SKM-1 treated with dmso at 0.1 percent for 144 hours (cell line): Measurements from ENCODE around the gene ATG3.
"Not testable (repeated sequence)": the region's sequence is repeated elsewhere in the genome, so short reads cannot be mapped to it uniquely, and the experiment has no call there.

Experiments
- DNase-seq: peaks from one replicate; lab custom pipeline; 2025; ENCODE audit not compliant: unreplicated experiment; lab: John Stamatoyannopoulos, UW

The ATG3 gene

DNA sequence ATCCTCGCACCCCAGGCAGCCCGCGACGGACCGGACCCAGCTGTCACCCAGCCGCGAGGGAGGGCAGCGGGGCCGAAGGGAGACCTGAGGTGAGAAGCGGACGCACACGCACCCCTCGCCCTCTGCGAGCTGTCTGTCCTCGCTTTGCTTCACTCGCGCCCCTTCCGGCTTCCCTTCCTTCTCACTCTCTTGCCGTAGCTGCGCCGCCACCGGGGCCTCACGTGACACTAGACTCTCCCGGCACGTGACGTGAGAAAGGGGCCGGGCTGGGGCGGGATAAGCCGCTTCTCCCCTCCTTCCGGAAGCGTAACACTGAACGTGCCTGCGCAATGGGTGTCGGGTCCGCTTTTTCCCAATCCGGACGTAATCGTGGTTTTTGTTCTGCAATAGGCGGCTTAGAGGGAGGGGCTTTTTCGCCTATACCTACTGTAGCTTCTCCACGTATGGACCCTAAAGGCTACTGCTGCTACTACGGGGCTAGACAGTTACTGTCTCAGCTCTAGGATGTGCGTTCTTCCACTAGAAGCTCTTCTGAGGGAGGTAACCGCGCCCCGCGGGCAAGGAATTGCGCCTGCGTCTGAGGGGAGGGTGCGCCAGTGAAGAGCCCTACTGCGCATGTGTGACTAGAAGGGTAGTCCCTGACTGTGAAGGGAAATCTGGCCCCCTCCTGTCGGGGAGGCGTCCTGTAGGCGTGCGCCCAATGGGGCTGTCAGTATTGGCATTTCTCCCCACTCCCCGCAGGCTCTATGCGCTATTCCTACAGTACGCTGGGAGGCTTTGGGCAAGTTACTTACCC lies at the start of gene ATG3, which contains the start of gene SLC35A5:
Gene ATG3 (minus strand): TSS at position 229 of the 796 bp plus-strand sequence. CDS start 434 bp downstream, outside the sequence.
Gene SLC35A5 (plus strand): TSS at position 312 of the 796 bp plus-strand sequence. CDS start 1,359 bp downstream, outside the sequence.
- peak; percentile 97 for DNase-seq

DNA sequence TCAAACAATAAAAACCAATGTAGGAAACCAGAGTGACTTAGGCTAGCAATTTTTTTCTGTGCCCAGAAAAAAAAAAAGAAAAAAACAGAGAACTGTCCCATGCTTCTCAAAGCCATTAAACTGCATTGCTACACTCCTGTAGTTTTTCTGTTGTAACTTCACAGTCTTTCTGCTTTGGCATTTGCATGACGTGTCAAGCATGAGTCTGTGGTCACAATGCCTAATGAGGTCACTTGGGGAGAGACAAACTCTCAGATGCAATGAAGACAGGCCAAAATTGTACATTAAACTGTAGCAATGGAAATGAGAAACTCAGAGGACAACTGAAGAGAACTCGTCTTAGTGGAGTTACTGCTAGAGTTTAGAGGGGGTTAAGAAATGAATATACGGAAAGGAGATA lies 48.4 kb upstream of the ATG3 start:
- no peak for DNase-seq

DNA sequence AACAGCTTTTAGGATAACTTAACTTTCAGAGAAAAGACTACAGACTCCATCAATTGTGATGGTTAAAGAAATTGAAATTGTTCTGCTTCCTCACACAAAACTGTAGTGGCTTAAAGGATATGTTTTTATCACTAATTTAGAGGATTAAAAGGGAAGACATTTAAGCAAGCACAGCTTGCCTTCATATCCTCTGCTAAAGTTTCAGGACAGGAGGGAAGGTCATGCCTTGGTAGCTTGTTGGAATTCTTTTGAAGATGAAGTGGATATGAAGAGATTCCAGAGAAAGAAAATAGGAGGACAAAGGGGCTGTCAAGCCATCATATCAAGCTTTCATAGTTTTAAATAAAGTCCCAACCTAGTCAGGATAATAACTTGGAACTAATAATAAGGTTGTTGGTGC lies 46.1 kb upstream of the ATG3 start:
- DNase-seq: no peak

DNA sequence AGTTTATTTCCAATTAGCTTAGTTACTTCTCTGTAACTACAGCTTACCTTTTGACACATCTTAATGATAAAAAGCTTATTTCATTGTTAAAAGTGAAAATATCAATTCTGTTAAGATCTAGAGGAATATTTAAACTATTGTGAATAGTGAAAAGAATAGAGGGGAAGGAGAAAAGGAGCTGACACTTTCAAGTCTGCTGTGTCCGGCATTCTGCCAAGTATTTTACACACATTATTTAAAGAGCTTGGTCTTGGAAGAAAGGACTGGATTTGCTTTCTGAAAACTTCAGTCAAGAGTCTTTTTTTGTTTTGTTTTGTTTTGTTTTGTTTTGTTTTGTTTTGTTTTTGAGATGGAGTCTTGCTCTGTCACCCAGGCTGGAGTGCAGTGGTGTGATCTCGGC lies 44.3 kb upstream of the ATG3 start:
- DNase-seq: no peak

DNA sequence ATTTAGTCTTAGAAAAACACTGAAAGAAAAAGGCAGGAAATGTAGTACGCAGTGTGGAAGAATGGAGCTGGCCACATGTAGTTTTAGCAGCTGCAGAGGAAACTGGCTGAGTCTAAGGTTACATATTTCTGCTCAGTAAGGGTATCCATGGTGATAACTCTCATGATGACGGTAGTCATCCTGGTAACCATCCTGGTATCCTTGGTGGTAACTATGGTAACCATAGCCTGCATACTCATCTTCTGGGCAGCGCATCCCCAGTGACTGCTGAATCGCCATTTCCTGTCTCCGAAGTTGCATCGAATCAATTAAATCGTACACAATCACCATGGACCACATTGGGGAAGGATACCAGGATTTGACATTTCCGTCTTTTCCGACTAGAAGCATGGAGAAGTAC lies 43.5 kb upstream of the ATG3 start:
- no peak for DNase-seq

DNA sequence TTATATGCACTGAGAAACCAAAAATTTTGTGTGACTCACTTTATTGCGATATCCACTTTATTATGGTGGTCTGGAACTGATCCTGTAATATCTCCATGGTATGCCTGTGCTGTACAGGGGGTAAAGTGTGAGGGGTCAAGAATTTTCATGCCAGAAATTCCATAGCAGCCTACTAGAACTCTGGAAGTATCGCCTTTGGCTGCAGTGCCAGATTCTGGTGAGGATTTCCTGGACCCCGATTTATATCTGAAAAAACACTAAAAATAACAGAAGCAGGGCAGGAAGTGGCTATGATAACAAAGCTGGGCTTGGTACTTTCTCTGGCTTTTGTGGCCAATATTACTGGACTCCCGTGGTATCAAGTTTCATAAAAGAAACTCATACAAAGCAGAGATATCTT lies 42.8 kb upstream of the ATG3 start:
- DNase-seq: no peak

DNA sequence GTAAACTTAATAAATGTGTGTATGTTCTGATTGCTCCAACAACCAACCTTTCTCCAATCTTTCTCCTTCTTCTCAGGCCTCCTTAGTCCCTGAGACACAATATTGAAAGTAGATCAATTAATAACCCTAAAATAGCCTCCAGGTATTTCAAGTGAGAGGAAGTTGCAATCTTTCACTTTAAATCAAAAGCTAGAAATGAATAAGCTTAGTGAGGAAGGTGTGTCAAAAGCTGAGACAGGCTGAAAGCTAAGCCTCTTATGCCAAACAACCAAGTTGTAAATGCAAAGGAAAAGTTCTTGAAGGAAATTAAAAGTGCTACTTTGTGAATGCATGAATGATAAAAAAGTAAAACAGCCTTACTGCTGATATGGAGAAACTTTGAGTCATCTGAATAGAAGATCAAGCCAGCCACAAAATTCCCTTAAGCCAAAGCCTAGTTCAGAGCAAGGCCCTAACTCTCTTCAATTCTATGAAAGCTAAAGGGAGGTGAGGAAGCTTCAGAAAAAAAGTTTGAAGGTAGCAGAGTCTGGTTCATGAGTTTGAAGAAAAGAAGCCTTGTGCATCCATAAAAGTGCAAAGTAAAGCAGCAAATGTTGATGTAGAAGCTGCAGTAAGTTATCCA lies 40.6 kb upstream of the ATG3 start:
- no peak for DNase-seq

DNA sequence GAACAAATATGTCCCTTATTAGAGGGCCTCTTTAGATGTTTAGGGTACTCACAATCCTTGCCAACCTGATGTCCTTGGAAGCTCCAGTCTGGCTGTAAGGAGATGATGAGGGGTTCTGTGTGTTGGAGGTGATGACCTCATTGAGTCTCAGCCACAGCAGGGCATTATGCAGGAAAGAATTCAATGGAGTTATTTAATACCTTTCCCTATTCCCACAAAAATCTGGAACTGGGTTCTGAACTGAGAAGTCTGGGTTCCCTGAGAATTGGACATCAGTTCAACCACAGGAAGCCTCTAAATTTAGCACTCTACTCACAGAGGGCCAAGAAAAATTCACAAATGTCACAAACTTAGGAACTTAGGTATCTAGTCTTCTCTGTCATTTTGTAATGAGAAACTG lies 37.0 kb upstream of the ATG3 start:
- no peak for DNase-seq

DNA sequence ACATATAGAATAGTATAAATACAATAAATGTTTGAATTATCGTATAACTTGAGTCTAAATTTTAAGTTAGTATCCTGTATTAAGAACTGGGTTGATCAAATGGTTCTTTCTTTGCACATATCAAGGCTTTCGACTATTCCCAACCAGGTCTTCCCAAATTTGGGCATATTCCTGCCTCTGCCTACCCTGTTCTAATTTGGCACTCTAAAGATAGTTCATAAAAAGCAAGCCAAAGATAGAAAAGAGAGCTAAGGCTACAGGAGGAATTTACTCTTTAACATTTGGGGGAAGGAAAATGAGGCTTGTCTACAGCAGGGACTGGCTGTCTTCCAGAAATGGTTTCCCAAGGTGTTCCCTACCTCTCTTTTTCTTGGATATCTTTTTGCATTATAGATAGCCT lies 36.2 kb upstream of the ATG3 start:
- DNase-seq: no peak

DNA sequence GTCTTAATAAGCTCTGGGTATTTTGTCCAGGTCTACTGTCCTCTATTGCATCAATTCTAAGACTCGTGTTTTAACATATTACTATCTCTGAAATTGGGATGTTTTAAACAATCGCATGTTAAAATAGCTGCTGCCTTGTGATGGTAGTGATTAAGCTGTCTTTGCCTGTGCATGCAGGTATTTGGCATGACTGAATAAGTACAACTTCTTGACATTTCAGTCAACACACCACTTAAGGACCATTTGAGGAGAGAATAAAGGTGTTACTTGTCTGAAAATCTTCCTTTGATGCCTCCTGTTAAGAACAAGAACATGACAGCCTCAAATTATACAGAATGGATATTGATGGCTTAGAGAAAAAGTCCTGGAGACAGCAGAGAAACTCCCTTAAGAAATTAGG lies 33.1 kb upstream of the ATG3 start:
- DNase-seq: no peak

DNA sequence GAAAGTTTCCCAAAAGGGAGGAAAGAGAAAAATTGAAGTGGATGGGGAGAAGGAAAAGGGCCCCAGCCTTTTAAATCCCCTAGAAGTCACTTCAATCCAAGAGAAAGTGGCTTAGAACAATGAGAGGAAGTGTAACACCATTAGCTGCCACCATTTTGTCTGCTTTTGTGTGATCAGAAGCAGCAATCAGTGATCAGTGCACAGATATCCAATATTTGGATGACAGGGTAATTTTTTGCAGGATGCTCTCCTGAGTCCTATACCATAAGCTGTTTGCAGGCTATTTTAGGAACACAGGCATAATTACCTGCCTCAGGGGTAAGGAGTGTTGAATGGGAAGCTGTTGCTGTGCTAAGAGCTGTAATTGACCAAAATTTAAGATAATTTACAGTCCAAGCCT lies 31.5 kb upstream of the ATG3 start:
- DNase-seq: no peak

DNA sequence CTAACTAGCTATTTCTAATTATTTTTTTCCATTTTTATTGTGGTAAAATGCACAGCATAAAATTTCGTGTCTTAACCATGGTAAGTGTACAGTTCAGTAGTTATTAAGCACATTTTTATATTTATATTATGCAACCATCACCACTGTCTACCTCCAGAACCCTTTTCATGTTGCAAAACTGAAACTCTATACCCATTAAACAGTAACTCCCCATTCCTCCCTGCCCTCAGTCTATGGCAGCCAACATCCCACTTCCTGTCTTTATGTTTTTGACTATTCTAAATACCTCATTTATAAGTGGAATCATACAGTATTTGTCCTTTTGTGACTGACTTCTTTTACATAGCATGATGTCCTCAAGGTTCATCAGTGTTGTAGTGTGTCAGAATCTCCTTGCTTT lies 25.6 kb upstream of the ATG3 start:
- no peak for DNase-seq

DNA sequence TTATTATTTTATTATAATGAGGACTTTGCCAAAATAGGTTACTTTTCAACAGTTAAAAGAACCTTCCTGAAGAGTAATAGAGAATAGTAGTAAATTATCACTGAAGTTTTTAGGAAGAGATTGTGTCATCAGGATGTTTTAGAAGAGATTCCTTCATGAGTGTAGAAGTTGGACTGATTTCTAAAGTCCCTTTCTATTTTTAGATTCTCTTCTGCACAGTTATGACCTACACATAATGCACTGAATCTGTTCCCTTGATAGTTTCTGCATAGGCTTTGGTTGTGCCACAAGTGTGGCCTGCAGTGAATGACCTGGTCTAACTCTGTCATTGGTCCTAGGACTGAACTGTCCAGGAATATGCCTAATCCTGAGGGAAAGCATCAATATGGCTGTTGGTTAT lies 24.0 kb upstream of the ATG3 start:
- DNase-seq: no peak

DNA sequence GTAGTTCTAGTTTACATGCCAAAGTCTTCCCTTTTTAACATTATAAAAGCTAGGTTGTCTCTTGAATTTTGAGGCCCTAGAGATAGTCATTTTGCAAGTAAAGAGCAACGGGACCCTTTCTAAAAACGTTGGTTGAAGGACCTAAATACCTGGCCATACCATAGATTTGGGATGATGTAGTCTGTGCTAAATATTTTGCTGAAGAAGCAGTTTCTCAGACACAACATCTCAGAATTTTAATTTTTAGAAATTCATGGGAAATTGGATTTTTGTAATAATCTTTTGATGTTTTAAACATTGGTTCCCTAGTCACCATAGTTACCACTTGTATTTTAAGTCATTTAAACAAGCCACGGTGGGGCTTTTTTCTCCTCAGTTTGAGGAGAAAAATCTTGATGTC lies 21.3 kb upstream of the ATG3 start:
- DNase-seq: no peak

DNA sequence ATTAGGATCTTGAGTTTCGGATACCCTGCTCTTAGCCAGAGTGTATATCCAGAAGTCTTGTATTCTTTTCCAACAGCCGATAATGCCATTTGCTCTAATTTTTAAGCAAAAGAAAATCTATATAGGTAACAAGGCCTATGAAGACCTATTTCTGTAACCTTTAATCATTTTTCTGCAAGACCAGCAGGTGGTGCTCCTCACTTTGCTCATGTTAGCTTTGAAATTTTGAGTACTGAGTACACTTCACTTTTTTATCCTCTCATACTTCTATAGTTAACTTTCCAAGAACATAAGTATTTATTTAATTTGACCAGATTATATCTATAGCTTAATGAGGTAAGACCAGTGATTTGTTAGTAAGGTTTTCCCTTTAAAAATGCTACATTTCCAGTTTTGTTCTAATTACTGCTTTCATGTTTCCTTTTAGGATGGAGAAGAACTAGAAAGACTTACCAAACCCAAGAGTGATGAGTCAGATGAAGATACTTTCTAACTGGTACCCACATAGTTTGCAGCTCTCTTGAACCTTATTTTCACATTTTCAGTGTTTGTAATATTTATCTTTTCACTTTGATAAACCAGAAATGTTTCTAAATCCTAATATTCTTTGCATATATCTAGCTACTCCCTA lies 20.6 kb upstream of the ATG3 start:
- DNase-seq: peak; percentile 37

DNA sequence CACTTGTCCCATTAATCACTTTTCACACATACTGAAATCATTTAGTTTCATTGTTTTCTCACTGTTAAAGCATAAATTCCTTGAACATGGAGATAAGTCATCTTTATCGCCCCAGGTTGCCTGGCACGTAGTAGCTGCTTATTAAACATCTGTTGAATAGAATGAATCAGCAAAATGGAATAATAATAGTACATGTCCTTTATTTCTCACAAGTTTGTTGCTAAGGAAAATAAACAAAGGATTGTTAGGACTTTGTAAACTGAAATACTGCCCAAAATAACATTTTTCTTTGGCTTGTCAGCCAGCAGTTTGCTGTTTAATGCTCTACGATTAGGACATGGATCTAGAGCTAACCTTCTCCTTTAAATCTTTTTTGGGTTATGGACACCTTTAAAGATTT lies 17.9 kb upstream of the ATG3 start:
- no peak for DNase-seq

DNA sequence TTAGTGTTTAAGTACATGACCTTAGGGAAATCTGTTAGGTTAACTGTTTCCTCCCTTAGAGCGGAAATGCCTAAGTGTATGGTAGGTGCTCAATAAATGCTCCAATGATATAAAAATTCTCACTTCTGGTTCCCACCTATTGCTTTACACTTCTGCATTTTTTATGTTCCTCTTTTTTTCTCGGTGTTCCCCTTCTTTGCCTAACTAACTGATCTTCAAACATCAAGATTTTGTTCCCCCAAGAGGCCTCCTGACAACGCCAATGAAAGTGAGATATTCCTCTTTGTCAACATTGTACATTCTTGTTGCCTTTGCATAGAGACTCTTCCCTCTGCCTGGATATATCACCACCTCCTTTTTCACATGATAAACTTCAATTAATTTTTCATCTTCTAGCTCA lies 17.5 kb upstream of the ATG3 start:
- DNase-seq: peak; percentile 84

DNA sequence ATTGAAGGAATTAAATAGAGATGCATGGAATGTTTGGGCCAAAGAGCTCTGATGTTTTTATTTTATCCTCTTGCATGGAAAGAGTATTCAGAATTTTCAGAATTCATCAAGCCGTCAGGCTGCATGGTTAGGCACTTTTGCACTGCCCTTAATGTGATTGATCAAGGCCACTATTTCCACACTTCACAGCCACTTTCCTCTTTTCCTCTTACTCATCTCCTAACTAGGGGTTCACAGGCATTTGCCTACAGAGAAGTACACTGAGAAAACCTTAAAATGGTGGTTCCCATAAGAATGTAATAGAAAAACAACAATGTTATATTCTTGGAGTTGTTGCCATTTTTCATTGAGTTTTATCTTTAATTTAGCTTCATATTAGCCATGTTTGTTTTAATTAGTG lies 10.9 kb upstream of the ATG3 start:
- no peak for DNase-seq

DNA sequence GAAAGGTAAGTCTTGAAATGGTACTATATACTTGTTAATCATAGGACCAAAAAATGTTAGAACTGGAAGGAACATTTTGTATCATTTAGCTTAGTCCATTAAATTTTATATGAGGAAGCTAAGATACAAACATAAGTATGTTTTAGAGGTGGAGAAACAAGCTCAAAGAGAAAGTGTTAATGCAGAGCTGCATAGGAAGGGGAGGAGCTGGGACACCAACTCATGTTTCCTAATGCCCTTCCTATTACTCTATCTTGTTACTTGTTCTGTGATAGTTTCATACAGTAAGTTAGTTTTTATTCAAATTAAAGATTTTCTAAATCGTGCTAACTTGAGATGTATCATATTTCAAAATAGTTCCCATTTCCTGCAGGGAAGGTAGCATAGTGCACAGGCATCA lies 7.5 kb upstream of the ATG3 start:
- DNase-seq: no peak

DNA sequence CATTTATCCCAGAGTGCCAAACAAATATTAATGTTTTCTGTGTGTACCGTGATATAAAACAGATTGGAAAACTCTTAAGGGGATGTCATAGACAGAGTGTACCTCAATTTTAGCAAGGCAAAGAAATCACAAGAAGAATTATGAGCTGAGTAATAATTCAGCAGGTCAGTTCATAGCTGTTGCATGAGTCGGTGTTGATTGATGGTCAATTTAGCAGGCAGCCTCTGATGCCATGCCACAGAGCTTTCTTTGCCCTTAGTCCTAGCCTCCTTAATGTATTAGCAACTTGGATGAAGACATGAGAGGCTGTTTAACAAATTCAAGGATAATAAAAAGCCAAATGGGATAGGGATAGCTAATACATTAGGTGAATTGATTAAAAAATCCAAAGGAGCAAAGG lies 6.9 kb upstream of the ATG3 start:
- no peak for DNase-seq

DNA sequence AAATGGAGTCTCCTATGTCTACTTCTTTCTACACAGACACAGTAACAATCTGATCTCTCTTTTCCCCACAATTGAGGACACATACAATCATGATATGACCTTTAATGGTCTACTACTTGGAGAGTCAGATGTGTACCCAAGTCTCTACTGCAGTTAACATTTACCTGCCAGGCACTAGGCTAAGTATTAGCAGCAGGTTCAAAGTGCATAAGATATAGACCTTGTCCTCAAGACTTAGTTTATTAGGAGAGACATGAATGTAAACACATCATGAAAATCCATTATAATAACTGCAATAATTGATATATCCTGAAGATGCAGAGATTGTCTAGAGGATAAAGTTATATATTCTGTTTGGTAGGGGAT lies 3.2 kb upstream of the ATG3 start:
- no peak for DNase-seq

DNA sequence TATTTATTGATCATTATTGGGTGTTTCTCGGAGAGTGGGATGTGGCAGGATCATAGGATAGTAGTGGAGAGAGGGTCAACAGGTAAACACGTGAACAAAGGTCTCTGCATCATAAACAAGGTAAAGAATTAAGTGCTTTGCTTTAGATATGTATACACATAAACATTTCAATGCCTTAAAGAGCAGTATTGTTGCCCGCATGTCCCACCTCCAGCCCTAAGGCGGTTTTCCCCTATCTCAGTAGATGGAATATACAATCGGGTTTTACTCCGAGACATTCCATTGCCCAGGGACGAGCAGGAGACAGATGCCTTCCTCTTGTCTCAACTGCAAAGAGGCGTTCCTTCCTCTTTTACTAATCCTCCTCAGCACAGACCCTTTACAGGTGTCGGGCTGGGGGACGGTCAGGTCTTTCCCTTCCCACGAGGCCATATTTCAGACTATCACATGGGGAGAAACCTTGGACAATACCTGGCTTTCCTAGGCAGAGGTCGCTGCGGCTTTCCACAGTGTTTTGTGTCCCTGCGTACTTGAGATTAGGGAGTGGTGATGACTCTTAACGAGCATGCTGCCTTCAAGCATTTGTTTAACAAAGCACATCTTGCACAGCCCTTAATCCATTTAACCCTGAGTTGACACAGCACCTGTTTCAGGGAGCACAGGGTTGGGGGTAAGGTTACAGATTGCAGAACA lies 2.6 kb upstream of the ATG3 start:
- not testable (repeated sequence) for DNase-seq
